Breast epithelium (tissue), 4 donors: ENCODE data around the gene ZNHIT2. TPM values are rescaled to one million over a fixed set of nuclear protein-coding genes. Genes with fewer than 3 reads are reported as not detected.

Source experiments
- DNase-seq, 2 donors: peaks; one replicate each; pipeline ENCODE4 v3.0.0-alpha.2; 2019; ENCODE audit warnings: low spot score in 2 of 2
- H3K27ac ChIP-seq, 2 donors: fragments of 200-600 bp; sonication (generic) in 1 of 2; one replicate each; pipeline ENCODE4 v1.5.1; 2016 to 2019; ENCODE audit warnings: mild to moderate bottlenecking in 1 of 2
- H3K27me3 ChIP-seq, 2 donors: fragments of 200-600 bp; sonication (generic) in 1 of 2; one replicate each; pipeline versions ENCODE4 v1.5.1 to v1.6.0; 2017 to 2019; ENCODE audit warnings: control low read depth in 1 of 2, mild to moderate bottlenecking in 1 of 2
- H3K36me3 ChIP-seq: fragments of 200-600 bp; one replicate; pipeline ENCODE4 v1.5.1; 2019
- H3K4me1 ChIP-seq, 2 donors: fragments of 200-600 bp; sonication (generic); one replicate each; pipeline ENCODE4 v1.5.1; 2016 to 2019; ENCODE audit warnings: control low read depth in 1 of 2
- H3K4me3 ChIP-seq, 3 donors: fragments of 200-600 bp; sonication (generic); 1 replicate in 2 of 3; 2 replicates in 1 of 3; pipeline ENCODE4 v1.5.1; 2016 to 2019; ENCODE audit warnings: mild to moderate bottlenecking in 3 of 3, moderate library complexity in 2 of 3
- H3K9me3 ChIP-seq, 2 donors: fragments of 200-600 bp; sonication (generic) in 1 of 2; one replicate each; pipeline ENCODE4 v1.5.1; 2016 to 2019; ENCODE audit warnings: control low read depth in 1 of 2
- POLR2A ChIP-seq: fragments of 450-650 bp; IDR thresholded peaks from one replicate; pipeline ENCODE4 v1.6.1; 2016; ENCODE audit warnings: antibody characterized with exemption, mild to moderate bottlenecking, moderate library complexity
- POLR2AphosphoS5 ChIP-seq, 3 donors: sonication (generic); formaldehyde crosslinking; IDR thresholded peaks; one replicate each; pipeline ENCODE4 v1.6.1; 2017; ENCODE audit warnings: antibody characterized with exemption in 3 of 3
- intact Hi-C: fragments of 100-400 bp; cut with DNase I; formaldehyde crosslinking; loops from one replicate; pipeline ENCODE4 v1.15.1; 2023; ENCODE audit warnings: low total_unique reads
- total RNA-seq, 3 donors: library from RNA; depleted of rRNA; stranded (reverse); fragments of >200 nt; gene quantifications; one replicate each; pipeline ENCODE4 v1.1.0, GENCODE V29; 2016
- TF ChIP-seq, protein P1 (sequence below), 3 donors: fragments of 450-650 bp; IDR thresholded peaks; one replicate each; pipeline ENCODE4 v1.5.1; 2016 to 2017; ENCODE audit warnings: antibody characterized with exemption in 3 of 3, mild to moderate bottlenecking in 3 of 3, moderate library complexity in 3 of 3

Gene ZNHIT2
- total RNA-seq, result 10 to 100 TPM; 14.6 to 23.3 (median 20.3) TPM

DNA sequence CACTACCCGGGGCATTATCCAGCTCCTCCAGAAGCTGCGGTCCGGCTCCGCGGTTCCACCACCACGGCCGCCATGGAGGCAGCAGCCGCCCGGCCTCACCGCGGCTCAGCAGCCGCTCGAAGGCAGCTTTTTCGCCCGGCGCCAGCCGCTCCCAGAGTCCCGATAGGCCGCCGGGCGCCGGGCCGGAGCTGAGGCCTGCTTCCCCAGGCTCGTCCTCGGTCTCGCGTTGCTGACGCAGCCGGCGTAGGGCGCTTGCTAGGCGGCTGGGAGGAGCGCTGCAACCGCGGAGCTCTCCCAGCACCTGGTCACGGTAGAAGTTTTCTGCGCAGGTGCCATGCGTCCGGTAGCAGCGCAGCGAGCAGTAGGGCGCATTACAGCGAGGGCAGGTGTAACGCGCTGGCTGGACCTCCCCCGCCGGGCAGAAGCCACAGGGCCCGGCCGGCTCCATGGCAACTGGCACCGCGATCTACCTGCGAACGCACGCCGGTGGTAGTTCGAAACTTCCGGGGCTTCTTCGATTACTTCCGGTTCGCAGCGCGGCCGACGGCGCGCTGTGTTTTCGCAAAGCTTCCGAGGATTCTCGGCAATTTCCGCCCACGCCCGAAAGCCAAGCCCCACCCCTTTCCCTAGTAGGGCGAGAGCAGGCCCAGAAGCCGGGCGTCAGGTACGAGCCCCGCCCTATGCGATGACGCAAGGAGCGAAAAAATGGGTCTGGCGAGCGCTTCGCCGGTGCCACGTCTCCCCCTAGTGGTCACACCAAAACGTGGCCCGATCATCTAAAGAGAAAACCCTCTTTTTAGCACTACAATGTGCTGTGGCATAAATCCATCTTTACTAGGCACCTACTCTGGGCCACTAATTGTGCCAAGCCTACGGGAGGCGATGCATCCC, at the start of gene ZNHIT2:
ZNHIT2 (minus strand) TSS at position 496 of the 891 bp plus-strand sequence; CDS start at position 448, 48 bp downstream.
- Histone ChIP-seq H3K36me3 (no peaks in the 10 kb centered on the region), H3K9me3 (no peaks in the 10 kb centered on the region), H3K27ac (peak within 1 kb of the TSS; percentile 79 to 89), H3K4me3 (peak within 1 kb of the TSS; percentile 90 to 97 (median 92)), H3K27me3 (no peaks in the 10 kb centered on the region), H3K4me1 (peaks cover 10 to 21% of the 10 kb centered on the region in 2 donors)
- TF ChIP-seq POLR2AphosphoS5 (IDR thresholded peaks at IDR 0.05) (peak; percentile 80 to 91 (median 84)), POLR2A (peak; percentile 62)
- TF ChIP-seq, protein P1, sequence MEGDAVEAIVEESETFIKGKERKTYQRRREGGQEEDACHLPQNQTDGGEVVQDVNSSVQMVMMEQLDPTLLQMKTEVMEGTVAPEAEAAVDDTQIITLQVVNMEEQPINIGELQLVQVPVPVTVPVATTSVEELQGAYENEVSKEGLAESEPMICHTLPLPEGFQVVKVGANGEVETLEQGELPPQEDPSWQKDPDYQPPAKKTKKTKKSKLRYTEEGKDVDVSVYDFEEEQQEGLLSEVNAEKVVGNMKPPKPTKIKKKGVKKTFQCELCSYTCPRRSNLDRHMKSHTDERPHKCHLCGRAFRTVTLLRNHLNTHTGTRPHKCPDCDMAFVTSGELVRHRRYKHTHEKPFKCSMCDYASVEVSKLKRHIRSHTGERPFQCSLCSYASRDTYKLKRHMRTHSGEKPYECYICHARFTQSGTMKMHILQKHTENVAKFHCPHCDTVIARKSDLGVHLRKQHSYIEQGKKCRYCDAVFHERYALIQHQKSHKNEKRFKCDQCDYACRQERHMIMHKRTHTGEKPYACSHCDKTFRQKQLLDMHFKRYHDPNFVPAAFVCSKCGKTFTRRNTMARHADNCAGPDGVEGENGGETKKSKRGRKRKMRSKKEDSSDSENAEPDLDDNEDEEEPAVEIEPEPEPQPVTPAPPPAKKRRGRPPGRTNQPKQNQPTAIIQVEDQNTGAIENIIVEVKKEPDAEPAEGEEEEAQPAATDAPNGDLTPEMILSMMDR (IDR thresholded peaks at IDR 0.05), result peak; percentile 96 to 99 (median 99)
- intact Hi-C loops, result no loop called here
- DNase-seq, result peak; percentile 99 to 100

DNA sequence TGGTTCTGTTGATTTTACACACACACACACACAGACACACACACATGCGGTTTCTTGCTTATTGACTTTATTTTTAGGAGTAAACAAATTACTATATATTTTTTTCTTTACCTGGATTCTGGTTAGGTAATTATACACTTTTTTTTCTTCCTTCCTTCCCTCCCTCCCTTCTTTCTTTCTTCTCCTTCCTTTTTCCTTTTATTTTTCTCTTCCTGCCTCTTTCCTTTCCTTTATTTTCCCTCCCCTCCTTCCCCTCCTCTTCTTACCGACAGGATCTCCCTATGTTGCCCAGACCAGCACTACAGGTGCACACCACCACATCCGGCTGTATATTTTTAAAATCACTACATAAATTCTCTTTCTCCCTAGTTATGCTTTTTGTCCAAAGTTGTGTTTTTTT, 49.4 kb upstream of the ZNHIT2 start:
- intact Hi-C loops, result no loop called here
- Histone ChIP-seq H3K27ac (no peak overlapping the region), H3K27me3 (no peaks in the 10 kb centered on the region), H3K36me3 (no peaks in the 10 kb centered on the region), H3K9me3 (no peaks in the 10 kb centered on the region), H3K4me1 (no peaks in the 10 kb centered on the region), H3K4me3 (no peak overlapping the region)
- TF ChIP-seq POLR2AphosphoS5 (IDR thresholded peaks at IDR 0.05) (no peak), POLR2A (no peak)
- TF ChIP-seq, protein P1 (IDR thresholded peaks at IDR 0.05), result no peak
- DNase-seq, result no peak

DNA sequence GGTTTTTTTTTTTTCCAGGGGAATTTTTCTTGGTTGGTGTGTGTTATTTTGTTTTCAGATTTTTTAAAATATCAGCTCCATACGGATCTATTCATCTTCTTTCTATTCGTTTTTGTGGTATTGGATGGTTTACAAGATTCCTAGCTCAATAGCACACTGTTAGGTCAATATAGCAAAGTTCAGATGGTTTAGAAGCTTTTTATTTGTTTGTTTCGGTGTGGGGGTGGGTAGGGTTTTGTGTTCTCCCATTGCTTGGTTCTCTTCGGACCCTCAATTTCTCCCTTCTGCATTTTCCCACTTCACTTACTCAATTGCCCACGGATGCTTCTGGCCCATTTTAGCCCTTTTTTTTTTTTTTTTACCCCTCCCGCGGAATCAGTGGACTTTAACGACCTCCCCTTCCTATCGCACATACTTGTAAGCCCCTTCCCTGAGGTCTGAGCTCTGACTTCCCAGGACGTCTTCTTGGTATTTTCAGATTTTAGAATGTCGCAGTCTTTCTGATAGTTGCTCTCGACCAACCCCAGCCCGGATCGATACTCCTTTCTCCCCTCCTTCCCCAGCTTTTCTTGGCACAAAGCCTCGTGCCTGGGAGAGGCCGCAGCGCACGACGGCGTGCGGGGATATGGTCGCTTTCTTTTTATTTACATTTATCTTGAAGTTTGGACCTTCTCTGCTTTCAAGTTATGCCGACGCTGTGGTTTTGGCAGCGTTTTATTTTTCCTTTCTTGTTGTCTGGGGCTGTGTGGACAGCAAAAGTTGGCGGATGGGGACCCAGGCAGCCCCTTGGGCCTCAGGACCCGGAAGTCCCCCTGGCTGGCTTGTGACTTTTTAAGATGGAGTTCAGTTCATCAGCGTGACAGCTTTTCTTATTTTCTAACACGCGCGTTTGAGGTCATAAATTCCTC, 48.2 kb upstream of the ZNHIT2 start:
- no peaks in the 10 kb centered on the region for H3K9me3 ChIP-seq
- peak overlapping the region; percentile 19 to 44 (median 36) for H3K4me3 ChIP-seq
- TF ChIP-seq, protein P1 (IDR thresholded peaks at IDR 0.05), result no peak
- TF ChIP-seq POLR2A (no peak), POLR2AphosphoS5 (IDR thresholded peaks at IDR 0.05) (peak in 1 of 3 donors; percentile 16)
- H3K27me3 ChIP-seq, result no peaks in the 10 kb centered on the region
- H3K36me3 ChIP-seq, result no peaks in the 10 kb centered on the region
- H3K27ac ChIP-seq, result peak overlapping the region in 1 of 2 donors; percentile 62
- DNase-seq, result no peak
- no peaks in the 10 kb centered on the region for H3K4me1 ChIP-seq
- intact Hi-C loops, result no loop called here

DNA sequence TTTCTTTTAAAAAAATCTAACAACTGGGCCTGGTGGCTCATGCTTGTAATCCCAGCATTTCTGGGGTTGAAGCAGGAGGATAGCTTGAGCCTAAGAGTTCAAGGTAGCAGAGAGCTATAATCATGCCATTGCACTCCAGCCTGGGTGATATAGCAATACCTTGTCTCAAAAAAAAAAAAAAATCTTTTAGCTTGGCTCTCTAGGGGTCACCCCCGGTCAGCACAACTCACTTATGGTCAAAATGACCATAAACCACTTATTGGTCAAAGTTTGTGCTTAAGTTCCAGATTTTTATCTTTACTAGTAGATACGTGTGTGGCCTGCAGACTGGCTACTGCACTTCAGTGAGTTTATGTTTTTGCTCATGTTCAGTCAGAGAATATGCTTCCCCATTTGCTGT, 46.2 kb upstream of the ZNHIT2 start:
- no peaks in the 10 kb centered on the region for H3K36me3 ChIP-seq
- no peaks in the 10 kb centered on the region for H3K4me1 ChIP-seq
- TF ChIP-seq POLR2A, result no peak
- TF ChIP-seq, protein P1 (IDR thresholded peaks at IDR 0.05), result no peak
- no peak for TF ChIP-seq POLR2AphosphoS5 (IDR thresholded peaks at IDR 0.05)
- no peak for DNase-seq
- H3K9me3 ChIP-seq, result no peaks in the 10 kb centered on the region
- no peak overlapping the region for H3K4me3 ChIP-seq
- H3K27ac ChIP-seq, result no peak overlapping the region
- H3K27me3 ChIP-seq, result no peaks in the 10 kb centered on the region
- intact Hi-C loops, result no loop called here
